Mucosa of stomach (tissue), 1 donor: ENCODE results near the gene PCED1A.

Source experiments
- H3K27me3 ChIP-seq: one replicate; pipeline ENCODE4 v1.7.0; 2013; ENCODE audit warnings: mild to moderate bottlenecking, low read length; ENCODE audit not compliant: control insufficient read depth, insufficient read depth
- H3K36me3 ChIP-seq: one replicate; pipeline ENCODE4 v1.7.0; 2013; ENCODE audit warnings: low read length; ENCODE audit not compliant: control insufficient read depth, insufficient read depth
- H3K4me1 ChIP-seq: one replicate; pipeline ENCODE4 v1.7.0; 2013; ENCODE audit warnings: mild to moderate bottlenecking, low read length; ENCODE audit not compliant: control insufficient read depth, insufficient read depth
- H3K4me3 ChIP-seq: one replicate; pipeline ENCODE4 v1.7.0; 2013; ENCODE audit warnings: low read length
- H3K9ac ChIP-seq: one replicate; pipeline ENCODE4 v1.7.0; 2013; ENCODE audit warnings: mild to moderate bottlenecking, low read length, moderate library complexity
- H3K9me3 ChIP-seq: one replicate; pipeline ENCODE4 v1.7.0; 2013; ENCODE audit warnings: mild to moderate bottlenecking, low read length, moderate library complexity; ENCODE audit not compliant: control insufficient read depth
- donor health status: Pancreatic carcinoma.

Gene PCED1A

GRCh38 chr20:2798095-2798805 is 42.2 kb downstream of the PCED1A start:
- Histone ChIP-seq H3K4me1 (no peaks in the 10 kb centered on the region), H3K4me3 (no peak overlapping the region), H3K27me3 (peaks cover 56% of the 10 kb centered on the region), H3K9ac (no peak overlapping the region), H3K36me3 (no peaks in the 10 kb centered on the region), H3K9me3 (no peaks in the 10 kb centered on the region)

- H3K9ac ChIP-seq, result no peak overlapping the region
- no peaks in the 10 kb centered on the region for H3K9me3 ChIP-seq
Measured at GRCh38 chr20:2797136-2797983, 43.1 kb downstream of the PCED1A start.

GRCh38 chr20:2796011-2796660 is 44.3 kb downstream of the PCED1A start:
- H3K27me3 ChIP-seq, result peaks cover 51% of the 10 kb centered on the region
- no peak overlapping the region for H3K9ac ChIP-seq
- H3K36me3 ChIP-seq, result no peaks in the 10 kb centered on the region
- H3K4me3 ChIP-seq, result no peak overlapping the region
- H3K4me1 ChIP-seq, result no peaks in the 10 kb centered on the region
- no peaks in the 10 kb centered on the region for H3K9me3 ChIP-seq

More at GRCh38 chr20:2797136-2797983, 43.1 kb downstream of the PCED1A start:
- no peaks in the 10 kb centered on the region for H3K36me3 ChIP-seq
- H3K27me3 ChIP-seq, result peaks cover 61% of the 10 kb centered on the region
- no peaks in the 10 kb centered on the region for H3K4me1 ChIP-seq
- H3K4me3 ChIP-seq, result no peak overlapping the region

- Histone ChIP-seq H3K9me3 (no peaks in the 10 kb centered on the region), H3K4me3 (no peak overlapping the region), H3K36me3 (no peaks in the 10 kb centered on the region), H3K9ac (no peak overlapping the region), H3K4me1 (no peaks in the 10 kb centered on the region), H3K27me3 (peaks cover 45% of the 10 kb centered on the region)
Measured at GRCh38 chr20:2795451-2795850, 45.0 kb downstream of the PCED1A start.

GRCh38 chr20:2794866-2795447 is 45.5 kb downstream of the PCED1A start:
- no peak overlapping the region for H3K9ac ChIP-seq
- H3K9me3 ChIP-seq, result no peaks in the 10 kb centered on the region
- no peaks in the 10 kb centered on the region for H3K4me1 ChIP-seq
- H3K4me3 ChIP-seq, result no peak overlapping the region
- H3K36me3 ChIP-seq, result no peaks in the 10 kb centered on the region
- H3K27me3 ChIP-seq, result peaks cover 41% of the 10 kb centered on the region

GRCh38 chr20:2794202-2794748 is 46.2 kb downstream of the PCED1A start:
- Histone ChIP-seq H3K27me3 (peaks cover 34% of the 10 kb centered on the region), H3K4me3 (no peak overlapping the region), H3K36me3 (no peaks in the 10 kb centered on the region), H3K9ac (no peak overlapping the region), H3K9me3 (no peaks in the 10 kb centered on the region), H3K4me1 (no peaks in the 10 kb centered on the region)

- Histone ChIP-seq H3K27me3 (peaks cover 26% of the 10 kb centered on the region), H3K9me3 (no peaks in the 10 kb centered on the region), H3K36me3 (no peaks in the 10 kb centered on the region), H3K4me3 (no peak overlapping the region), H3K9ac (no peak overlapping the region), H3K4me1 (no peaks in the 10 kb centered on the region)
Measured at GRCh38 chr20:2793471-2793870, 47.0 kb downstream of the PCED1A start.
